MCF 10A (cell line): Measurements from ENCODE around the gene ABCA9. TPM values are rescaled to one million over a fixed set of nuclear protein-coding genes. Genes with fewer than 3 reads are reported as not detected.
"Not testable (repeated sequence)": the region's sequence is repeated elsewhere in the genome, so short reads cannot be mapped to it uniquely, and the experiment has no call there.

ENCODE experiments used
- BruUV-seq: library from RNA; stranded (reverse); fragments of 400-500 nt; replicated peaks from 2 replicates; lab custom pipeline; 2021; lab: Mats Ljungman, UMichigan
- CTCF ChIA-PET: fragments of 300-600 bp; sonication (Branson Sonifier 250); formaldehyde crosslinking; extraction: SDS; loops from one replicate; lab custom pipeline; 2021; ENCODE audit warnings: antibody characterized with exemption, inconsistent platforms; lab: Yijun Ruan, JAX
- POLR2A ChIA-PET: fragments of 300-600, 350-650 bp; sonication (Branson Sonifier 250); formaldehyde crosslinking; extraction: SDS; loops from one replicate; lab custom pipeline; 2020; ENCODE audit warnings: antibody characterized with exemption, inconsistent platforms; lab: Yijun Ruan, JAX
- DNase-seq: peaks from one replicate; pipeline ENCODE4 v3.0.0-alpha.2; 2018; ENCODE audit not compliant: unreplicated experiment
- H3K27ac Mint-ChIP-seq: one replicate; pipeline ENCODE4 v1.8.0; 2022; ENCODE audit warnings: mild to moderate bottlenecking, low read depth, mixed read lengths; ENCODE audit not compliant: unreplicated experiment
- H3K27me3 Mint-ChIP-seq: one replicate; pipeline ENCODE4 v1.8.0; 2022; ENCODE audit warnings: mixed read lengths; ENCODE audit not compliant: insufficient read depth, unreplicated experiment
- H3K36me3 Mint-ChIP-seq: one replicate; pipeline ENCODE4 v1.8.0; 2022; ENCODE audit warnings: mild to moderate bottlenecking, moderate library complexity, mixed read lengths; ENCODE audit not compliant: insufficient read depth, unreplicated experiment
- H3K4me1 Mint-ChIP-seq: one replicate; pipeline ENCODE4 v1.8.0; 2022; ENCODE audit warnings: mixed read lengths; ENCODE audit not compliant: insufficient read depth, unreplicated experiment
- H3K4me3 Mint-ChIP-seq: one replicate; pipeline ENCODE4 v1.8.0; 2022; ENCODE audit warnings: mild to moderate bottlenecking, moderate library complexity, mixed read lengths; ENCODE audit not compliant: unreplicated experiment
- H3K9me3 Mint-ChIP-seq: one replicate; pipeline ENCODE4 v1.8.0; 2022; ENCODE audit warnings: mixed read lengths; ENCODE audit not compliant: unreplicated experiment
- CTCF ChIP-seq: fragments of 200-600 bp; IDR thresholded peaks from one replicate; pipeline ENCODE4 v1.8.0; 2022; ENCODE audit warnings: antibody characterized with exemption, mild to moderate bottlenecking; ENCODE audit not compliant: unreplicated experiment
- intact Hi-C: fragments of 100-400 bp; cut with micrococcal nuclease; formaldehyde crosslinking; loops from 2 replicates; pipeline ENCODE4 v1.14.1; 2022
- total RNA-seq: library from RNA; stranded (reverse); gene quantifications from 2 replicates; pipeline ENCODE4 v1.2.3, GENCODE V29; 2022

Gene ABCA9
- total RNA-seq, 1 experiment from 2014 or later, result 7.8 TPM

GRCh38 chr17:68953340-68953997, 107.3 kb downstream of the ABCA9 start:
- BruUV-seq, result no TSS peak
- Mint-ChIP-seq H3K27ac (no peak overlapping the region), H3K4me1 (no peaks in the 10 kb centered on the region), H3K9me3 (no peaks in the 10 kb centered on the region), H3K36me3 (no peaks in the 10 kb centered on the region), H3K4me3 (no peak overlapping the region), H3K27me3 (no peaks in the 10 kb centered on the region)
- TF ChIP-seq CTCF, result no peak
- DNase-seq, result no peak
- CTCF ChIA-PET, result interaction anchor here (0.6 kb wide), 1 partner anchor 234 kb away, joined by 4 read pairs; no protein-coding TSS in a partner anchor
- POLR2A ChIA-PET, result no interaction called here
- intact Hi-C loops, result no loop called here

GRCh38 chr17:68950725-68951124, 110.0 kb downstream of the ABCA9 start:
- no peak for TF ChIP-seq CTCF
- no peaks in the 10 kb centered on the region for H3K9me3 Mint-ChIP-seq
- intact Hi-C loops, result no loop called here
- ChIA-PET CTCF (interaction anchor here (0.5 kb wide), 1 partner anchor 384 kb away, joined by 4 read pairs; no protein-coding TSS in a partner anchor), POLR2A (interaction anchor here (1.5 kb wide), 1 partner anchor 17 kb away, joined by 4 read pairs; no protein-coding TSS in a partner anchor)
- no peaks in the 10 kb centered on the region for H3K4me1 Mint-ChIP-seq
- BruUV-seq, result no TSS peak
- DNase-seq, result no peak
- no peak overlapping the region for H3K4me3 Mint-ChIP-seq
- H3K27me3 Mint-ChIP-seq, result no peaks in the 10 kb centered on the region
- no peaks in the 10 kb centered on the region for H3K36me3 Mint-ChIP-seq
- H3K27ac Mint-ChIP-seq, result no peak overlapping the region

- CTCF ChIA-PET, H3K36me3 Mint-ChIP-seq, POLR2A ChIA-PET, H3K4me1 Mint-ChIP-seq, H3K9me3 Mint-ChIP-seq, H3K27ac Mint-ChIP-seq, H3K4me3 Mint-ChIP-seq, DNase-seq, H3K27me3 Mint-ChIP-seq, BruUV-seq, intact Hi-C loops: not testable (repeated sequence)
Measured at GRCh38 chr17:68947868-68948267, 112.9 kb downstream of the ABCA9 start.

- H3K9me3 Mint-ChIP-seq, result no peaks in the 10 kb centered on the region
- H3K36me3 Mint-ChIP-seq, result no peaks in the 10 kb centered on the region
- CTCF ChIA-PET, result no interaction called here
- H3K27ac Mint-ChIP-seq, result no peak overlapping the region
- intact Hi-C loops, result no loop called here
- no peaks in the 10 kb centered on the region for H3K27me3 Mint-ChIP-seq
- no peak overlapping the region for H3K4me3 Mint-ChIP-seq
- POLR2A ChIA-PET, result interaction anchor here (0.6 to 1.6 kb wide), 3 partner anchors 10 to 84 kb away, joined by 3 to 6 read pairs (median 4); partner anchors contain the start of gene ABCA8
- no peak for DNase-seq
- BruUV-seq, result no TSS peak
- TF ChIP-seq CTCF, result no peak
- no peaks in the 10 kb centered on the region for H3K4me1 Mint-ChIP-seq
Measured at GRCh38 chr17:68944435-68945035, 116.2 kb downstream of the ABCA9 start.

GRCh38 chr17:68943812-68944182, 116.9 kb downstream of the ABCA9 start:
- POLR2A ChIA-PET, result interaction anchor here (0.6 to 0.9 kb wide), 2 partner anchors 85 to 536 kb away, joined by 3 read pairs; no protein-coding TSS in a partner anchor
- H3K36me3 Mint-ChIP-seq, result not testable (repeated sequence)

More at GRCh38 chr17:68943812-68944182, 116.9 kb downstream of the ABCA9 start:
- H3K4me1 Mint-ChIP-seq, H3K27ac Mint-ChIP-seq, H3K9me3 Mint-ChIP-seq, DNase-seq, H3K27me3 Mint-ChIP-seq, CTCF ChIA-PET, H3K4me3 Mint-ChIP-seq, intact Hi-C loops, BruUV-seq: not testable (repeated sequence)
